ENCODE data around the gene ARFGEF3. TPM values are rescaled to one million over a fixed set of nuclear protein-coding genes. Genes with fewer than 3 reads are reported as not detected.
A peak's percentile ranks its signal among the peaks of the same experiment; 100 is the strongest.

ARFGEF3 gene
- total RNA-seq, 1 donor, result under 0.01 TPM

DNA sequence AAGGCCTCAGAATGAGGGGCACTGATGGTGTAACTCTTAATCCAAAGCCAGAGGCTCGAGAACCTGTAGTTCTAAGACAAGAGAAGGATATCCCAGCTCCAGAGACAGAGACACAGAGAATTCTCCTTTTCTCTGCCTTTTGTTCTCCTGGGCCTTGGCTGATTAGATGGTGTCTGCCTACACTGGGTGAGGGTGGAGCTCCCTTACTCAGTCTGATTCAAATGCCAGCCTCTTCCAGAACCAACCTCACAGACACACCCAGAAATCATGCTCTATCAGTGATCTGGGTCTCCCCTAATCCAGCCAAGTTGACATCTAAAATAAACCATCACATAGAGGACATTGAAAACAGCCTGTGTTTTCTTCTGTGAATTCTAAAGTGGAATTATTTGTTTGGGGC lies 148.0 kb downstream of the ARFGEF3 start:
- H3K9me3 ChIP-seq (ENCODE audit: low read depth, low read length), result no peaks in the 10 kb centered on the region
- DNase-seq (ENCODE audit: insufficient read length, low spot score, missing footprints), result peak; percentile 45
- H3K4me2 ChIP-seq (ENCODE audit: insufficient read depth, low read length), result no peak overlapping the region
- H3K4me1 ChIP-seq (ENCODE audit: insufficient read depth, low read length), result no peaks in the 10 kb centered on the region
- H3K36me3 ChIP-seq (ENCODE audit: insufficient read depth, low read length), result no peaks in the 10 kb centered on the region
- TF ChIP-seq, protein P1, sequence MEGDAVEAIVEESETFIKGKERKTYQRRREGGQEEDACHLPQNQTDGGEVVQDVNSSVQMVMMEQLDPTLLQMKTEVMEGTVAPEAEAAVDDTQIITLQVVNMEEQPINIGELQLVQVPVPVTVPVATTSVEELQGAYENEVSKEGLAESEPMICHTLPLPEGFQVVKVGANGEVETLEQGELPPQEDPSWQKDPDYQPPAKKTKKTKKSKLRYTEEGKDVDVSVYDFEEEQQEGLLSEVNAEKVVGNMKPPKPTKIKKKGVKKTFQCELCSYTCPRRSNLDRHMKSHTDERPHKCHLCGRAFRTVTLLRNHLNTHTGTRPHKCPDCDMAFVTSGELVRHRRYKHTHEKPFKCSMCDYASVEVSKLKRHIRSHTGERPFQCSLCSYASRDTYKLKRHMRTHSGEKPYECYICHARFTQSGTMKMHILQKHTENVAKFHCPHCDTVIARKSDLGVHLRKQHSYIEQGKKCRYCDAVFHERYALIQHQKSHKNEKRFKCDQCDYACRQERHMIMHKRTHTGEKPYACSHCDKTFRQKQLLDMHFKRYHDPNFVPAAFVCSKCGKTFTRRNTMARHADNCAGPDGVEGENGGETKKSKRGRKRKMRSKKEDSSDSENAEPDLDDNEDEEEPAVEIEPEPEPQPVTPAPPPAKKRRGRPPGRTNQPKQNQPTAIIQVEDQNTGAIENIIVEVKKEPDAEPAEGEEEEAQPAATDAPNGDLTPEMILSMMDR (IDR thresholded peaks at IDR 0.05; ENCODE audit: extremely low read depth, low read depth, low read length), result no peak
- no peak overlapping the region for H3K27ac ChIP-seq (ENCODE audit: low read depth, low read length)
- no peak overlapping the region for H2AFZ ChIP-seq (ENCODE audit: low read length)
- no peaks in the 10 kb centered on the region for H3K27me3 ChIP-seq (ENCODE audit: insufficient read depth, low read length)
- no peak overlapping the region for H3K4me3 ChIP-seq (ENCODE audit: insufficient read depth, low read length)
- H3K79me2 ChIP-seq (ENCODE audit: insufficient read depth, low read length), result no peaks in the 10 kb centered on the region
- no peaks in the 10 kb centered on the region for H4K20me1 ChIP-seq (ENCODE audit: insufficient read depth, low read length)

DNA sequence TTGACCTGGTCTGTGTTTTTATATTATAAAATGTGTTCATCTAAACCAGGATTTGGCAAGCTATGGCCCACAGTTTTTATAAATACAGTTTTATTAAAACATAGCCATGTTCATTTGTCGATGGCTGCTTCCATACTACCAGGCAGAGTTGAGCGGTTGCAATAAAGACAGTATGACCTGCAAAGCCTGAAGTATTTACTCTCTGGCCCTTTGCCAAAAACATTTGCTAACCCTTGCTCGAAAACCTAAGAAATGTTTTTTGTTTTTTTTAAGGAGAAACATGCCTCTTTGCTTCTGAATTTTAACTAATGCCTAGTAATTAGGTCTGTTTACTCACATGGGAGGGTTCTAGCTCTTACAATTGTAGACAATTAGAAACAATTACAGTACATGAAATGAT lies 148.6 kb downstream of the ARFGEF3 start:
- Histone ChIP-seq H3K4me1 (ENCODE audit: insufficient read depth, low read length) (no peaks in the 10 kb centered on the region), H3K9me3 (ENCODE audit: low read depth, low read length) (no peaks in the 10 kb centered on the region), H3K4me2 (ENCODE audit: insufficient read depth, low read length) (no peak overlapping the region), H2AFZ (ENCODE audit: low read length) (no peak overlapping the region), H3K27ac (ENCODE audit: low read depth, low read length) (no peak overlapping the region), H3K36me3 (ENCODE audit: insufficient read depth, low read length) (no peaks in the 10 kb centered on the region), H3K79me2 (ENCODE audit: insufficient read depth, low read length) (no peaks in the 10 kb centered on the region), H4K20me1 (ENCODE audit: insufficient read depth, low read length) (no peaks in the 10 kb centered on the region), H3K27me3 (ENCODE audit: insufficient read depth, low read length) (no peaks in the 10 kb centered on the region), H3K4me3 (ENCODE audit: insufficient read depth, low read length) (no peak overlapping the region)
- TF ChIP-seq, protein P1 (IDR thresholded peaks at IDR 0.05; ENCODE audit: extremely low read depth, low read depth, low read length), result no peak
- DNase-seq (ENCODE audit: insufficient read length, low spot score, missing footprints), result no peak

DNA sequence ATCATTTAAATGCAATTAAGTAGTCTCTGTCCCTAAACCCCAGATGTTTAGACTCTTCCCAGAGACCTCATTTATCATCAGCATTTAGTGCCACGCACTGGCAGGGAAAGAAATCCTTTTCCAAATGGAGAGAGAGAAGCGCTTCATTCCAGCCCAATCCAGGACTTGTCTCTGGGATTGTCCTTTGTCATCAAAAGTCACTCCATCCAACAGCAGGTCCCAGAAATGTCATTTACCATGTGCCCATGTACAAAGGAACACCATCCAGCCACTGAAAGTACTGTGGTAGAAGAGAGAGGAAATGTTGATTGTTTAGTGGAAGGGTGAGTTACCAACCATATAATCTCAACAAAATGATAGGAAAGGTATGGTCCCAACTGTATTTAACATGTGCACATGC lies 149.1 kb downstream of the ARFGEF3 start:
- Histone ChIP-seq H3K4me1 (ENCODE audit: insufficient read depth, low read length) (no peaks in the 10 kb centered on the region), H3K79me2 (ENCODE audit: insufficient read depth, low read length) (no peaks in the 10 kb centered on the region), H3K4me3 (ENCODE audit: insufficient read depth, low read length) (no peak overlapping the region), H3K27ac (ENCODE audit: low read depth, low read length) (no peak overlapping the region), H3K27me3 (ENCODE audit: insufficient read depth, low read length) (no peaks in the 10 kb centered on the region), H2AFZ (ENCODE audit: low read length) (no peak overlapping the region), H4K20me1 (ENCODE audit: insufficient read depth, low read length) (no peaks in the 10 kb centered on the region), H3K4me2 (ENCODE audit: insufficient read depth, low read length) (no peak overlapping the region), H3K36me3 (ENCODE audit: insufficient read depth, low read length) (no peaks in the 10 kb centered on the region), H3K9me3 (ENCODE audit: low read depth, low read length) (no peaks in the 10 kb centered on the region)
- TF ChIP-seq, protein P1 (IDR thresholded peaks at IDR 0.05; ENCODE audit: extremely low read depth, low read depth, low read length), result no peak
- DNase-seq (ENCODE audit: insufficient read length, low spot score, missing footprints), result no peak

DNA sequence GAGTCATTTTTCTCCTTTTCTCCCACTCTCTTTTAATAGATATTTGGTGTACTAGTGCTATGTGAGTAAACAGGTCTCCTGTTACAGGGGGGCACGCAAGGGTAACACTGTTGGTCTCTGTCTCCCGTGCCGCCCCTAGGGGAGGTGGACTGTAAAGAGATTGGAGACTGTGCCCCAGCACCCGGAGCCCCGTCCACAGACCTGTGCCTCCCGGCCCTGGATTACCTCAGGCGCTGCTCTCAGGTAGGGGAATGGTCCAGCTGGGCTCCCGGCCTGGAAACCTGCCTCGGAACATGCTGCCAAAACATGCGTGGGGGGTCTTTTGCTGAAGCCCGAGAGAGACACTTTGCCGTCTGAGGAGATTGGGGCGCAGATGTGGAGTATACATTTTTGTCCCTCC lies 149.5 kb downstream of the ARFGEF3 start:
- H3K27me3 ChIP-seq (ENCODE audit: insufficient read depth, low read length), result no peaks in the 10 kb centered on the region
- no peak for DNase-seq (ENCODE audit: insufficient read length, low spot score, missing footprints)
- no peaks in the 10 kb centered on the region for H3K9me3 ChIP-seq (ENCODE audit: low read depth, low read length)
- H4K20me1 ChIP-seq (ENCODE audit: insufficient read depth, low read length), result no peaks in the 10 kb centered on the region
- no peak overlapping the region for H3K27ac ChIP-seq (ENCODE audit: low read depth, low read length)
- TF ChIP-seq, protein P1 (IDR thresholded peaks at IDR 0.05; ENCODE audit: extremely low read depth, low read depth, low read length), result no peak
- no peaks in the 10 kb centered on the region for H3K36me3 ChIP-seq (ENCODE audit: insufficient read depth, low read length)
- no peaks in the 10 kb centered on the region for H3K4me1 ChIP-seq (ENCODE audit: insufficient read depth, low read length)
- H3K79me2 ChIP-seq (ENCODE audit: insufficient read depth, low read length), result no peaks in the 10 kb centered on the region
- H3K4me2 ChIP-seq (ENCODE audit: insufficient read depth, low read length), result no peak overlapping the region
- no peak overlapping the region for H3K4me3 ChIP-seq (ENCODE audit: insufficient read depth, low read length)
- no peak overlapping the region for H2AFZ ChIP-seq (ENCODE audit: low read length)
